ENCODE data around the gene KRTAP4-8.
"Not testable (repeated sequence)": the region's sequence is repeated elsewhere in the genome, so short reads cannot be mapped to it uniquely, and the experiment has no call there.

The KRTAP4-8 gene

GRCh38 chr17:41061964-41062363 is 36.0 kb downstream of the KRTAP4-8 start:
- H2AFZ ChIP-seq (ENCODE audit: low read depth, low read length), result no peak overlapping the region
- H4K20me1 ChIP-seq (ENCODE audit: insufficient read depth, low read length), result no peaks in the 10 kb centered on the region
- H3K4me2 ChIP-seq (ENCODE audit: insufficient read depth, low read length), result no peak overlapping the region
- ATAC-seq (ENCODE audit: insufficient read depth, low read depth), result no peak
- no peak for TF ChIP-seq CTCF (IDR thresholded peaks at IDR 0.05; ENCODE audit: borderline replicate concordance, extremely low read depth, low read length, poor library complexity, severe bottlenecking)
- TF ChIP-seq EZH2 (IDR thresholded peaks at IDR 0.05; ENCODE audit: borderline replicate concordance, low read depth, low read length, severe bottlenecking), result no peak
- H3K9ac ChIP-seq (ENCODE audit: low read depth, low read length), result no peak overlapping the region
- no peak overlapping the region for H3K27ac ChIP-seq (ENCODE audit: low read length)
- no peaks in the 10 kb centered on the region for H3K36me3 ChIP-seq (ENCODE audit: insufficient read depth, low read length)
- no peaks in the 10 kb centered on the region for H3K79me2 ChIP-seq (ENCODE audit: insufficient read depth, low read length)
- DNase-seq, result no peak
- no peaks in the 10 kb centered on the region for H3K9me3 ChIP-seq (ENCODE audit: insufficient read depth, low read length, severe bottlenecking)
- no peaks in the 10 kb centered on the region for H3K4me1 ChIP-seq (ENCODE audit: insufficient read depth, low read length)
- H3K4me3 ChIP-seq (ENCODE audit: low read depth in 1 of 2, low read length in 2 of 2), result no peak overlapping the region
- no peaks in the 10 kb centered on the region for H3K27me3 ChIP-seq (ENCODE audit: insufficient read depth, low read length, poor library complexity)

GRCh38 chr17:41060052-41060604 is 37.8 kb downstream of the KRTAP4-8 start, which contains the start of gene KRTAP2-3:
Gene KRTAP2-3 (minus strand): TSS chr17:41060114. CDS start chr17:41060050, 64 bp downstream.
- Histone ChIP-seq H3K27me3 (ENCODE audit: insufficient read depth, low read length, poor library complexity) (no peaks in the 10 kb centered on the region), H3K4me2 (ENCODE audit: insufficient read depth, low read length) (no peak within 1 kb of the TSS), H3K36me3 (ENCODE audit: insufficient read depth, low read length) (no peaks in the 10 kb centered on the region), H3K9ac (ENCODE audit: low read depth, low read length) (no peak within 1 kb of the TSS), H3K9me3 (ENCODE audit: insufficient read depth, low read length, severe bottlenecking) (no peaks in the 10 kb centered on the region), H4K20me1 (ENCODE audit: insufficient read depth, low read length) (no peaks in the 10 kb centered on the region), H2AFZ (ENCODE audit: low read depth, low read length) (no peak within 1 kb of the TSS), H3K4me3 (ENCODE audit: low read depth in 1 of 2, low read length in 2 of 2) (no peak within 1 kb of the TSS), H3K4me1 (ENCODE audit: insufficient read depth, low read length) (no peaks in the 10 kb centered on the region), H3K27ac (ENCODE audit: low read length) (no peak within 1 kb of the TSS), H3K79me2 (ENCODE audit: insufficient read depth, low read length) (no peaks in the 10 kb centered on the region)
- DNase-seq, result no peak
- TF ChIP-seq EZH2 (IDR thresholded peaks at IDR 0.05; ENCODE audit: borderline replicate concordance, low read depth, low read length, severe bottlenecking) (no peak), CTCF (IDR thresholded peaks at IDR 0.05; ENCODE audit: borderline replicate concordance, extremely low read depth, low read length, poor library complexity, severe bottlenecking) (no peak)
- no peak for ATAC-seq (ENCODE audit: insufficient read depth, low read depth)

GRCh38 chr17:41059276-41060051 is 38.5 kb downstream of the KRTAP4-8 start:
- not testable (repeated sequence) for H3K79me2 ChIP-seq (ENCODE audit: insufficient read depth, low read length); H3K9ac ChIP-seq (ENCODE audit: low read depth, low read length); H3K4me1 ChIP-seq (ENCODE audit: insufficient read depth, low read length); H3K4me2 ChIP-seq (ENCODE audit: insufficient read depth, low read length); H3K9me3 ChIP-seq (ENCODE audit: insufficient read depth, low read length, severe bottlenecking); H3K27me3 ChIP-seq (ENCODE audit: insufficient read depth, low read length, poor library complexity); H2AFZ ChIP-seq (ENCODE audit: low read depth, low read length); DNase-seq; H3K27ac ChIP-seq (ENCODE audit: low read length); H4K20me1 ChIP-seq (ENCODE audit: insufficient read depth, low read length); H3K36me3 ChIP-seq (ENCODE audit: insufficient read depth, low read length); H3K4me3 ChIP-seq (ENCODE audit: low read depth in 1 of 2, low read length in 2 of 2); ATAC-seq (ENCODE audit: insufficient read depth, low read depth)

DNA sequence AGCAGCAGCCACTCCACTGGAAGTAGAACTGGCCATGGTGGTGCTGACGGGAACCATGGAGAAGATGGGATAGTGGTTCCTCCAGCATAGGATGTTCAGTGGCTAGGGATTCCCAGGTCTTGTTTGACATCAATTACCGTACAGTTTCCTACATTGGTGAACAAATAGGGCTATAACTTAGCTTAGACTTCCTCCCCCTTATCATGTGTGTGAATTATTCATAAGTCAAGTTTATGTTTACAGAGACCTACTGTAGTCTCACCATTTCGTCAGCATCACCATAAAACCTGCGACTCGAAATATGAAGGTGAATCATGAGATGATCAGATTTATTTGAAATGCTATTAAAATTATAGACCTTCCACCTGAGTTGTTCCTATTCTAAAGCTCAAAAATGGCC is 39.2 kb downstream of the KRTAP4-8 start:
- H3K27me3 ChIP-seq (ENCODE audit: insufficient read depth, low read length, poor library complexity), result peaks cover 3% of the 10 kb centered on the region
- no peak overlapping the region for H3K9ac ChIP-seq (ENCODE audit: low read depth, low read length)
- H3K9me3 ChIP-seq (ENCODE audit: insufficient read depth, low read length, severe bottlenecking), result no peaks in the 10 kb centered on the region
- no peaks in the 10 kb centered on the region for H4K20me1 ChIP-seq (ENCODE audit: insufficient read depth, low read length)
- no peaks in the 10 kb centered on the region for H3K36me3 ChIP-seq (ENCODE audit: insufficient read depth, low read length)
- no peaks in the 10 kb centered on the region for H3K79me2 ChIP-seq (ENCODE audit: insufficient read depth, low read length)
- TF ChIP-seq CTCF (IDR thresholded peaks at IDR 0.05; ENCODE audit: borderline replicate concordance, extremely low read depth, low read length, poor library complexity, severe bottlenecking) (no peak), EZH2 (IDR thresholded peaks at IDR 0.05; ENCODE audit: borderline replicate concordance, low read depth, low read length, severe bottlenecking) (no peak)
- H3K27ac ChIP-seq (ENCODE audit: low read length), result no peak overlapping the region
- no peak for DNase-seq
- H3K4me2 ChIP-seq (ENCODE audit: insufficient read depth, low read length), result no peak overlapping the region
- ATAC-seq (ENCODE audit: insufficient read depth, low read depth), result no peak
- no peak overlapping the region for H3K4me3 ChIP-seq (ENCODE audit: low read depth in 1 of 2, low read length in 2 of 2)
- H3K4me1 ChIP-seq (ENCODE audit: insufficient read depth, low read length), result no peaks in the 10 kb centered on the region
- H2AFZ ChIP-seq (ENCODE audit: low read depth, low read length), result no peak overlapping the region
